Testis (tissue), 3 donors: Measurements from ENCODE around the gene ATP7B. TPM values are rescaled to one million over a fixed set of nuclear protein-coding genes. Genes with fewer than 3 reads are reported as not detected.

Experiments
- DNase-seq: peaks from one replicate; pipeline ENCODE4 v3.0.0-alpha.2; 2019
- H3K27ac ChIP-seq, 2 donors: fragments of 200-600 bp; sonication (generic); one replicate each; pipeline ENCODE4 v1.5.1; 2019
- H3K27me3 ChIP-seq: fragments of 200-600 bp; sonication (generic); one replicate; pipeline ENCODE4 v1.5.1; 2019
- H3K36me3 ChIP-seq: fragments of 200-600 bp; sonication (generic); one replicate; pipeline ENCODE4 v1.5.1; 2017; ENCODE audit warnings: low read depth; ENCODE audit errors: missing control alignments
- H3K4me1 ChIP-seq: fragments of 200-600 bp; sonication (generic); one replicate; pipeline ENCODE4 v1.5.1; 2019
- H3K4me3 ChIP-seq, 2 donors: fragments of 200-600 bp; sonication (generic); one replicate each; pipeline ENCODE4 v1.5.1; 2017 to 2019
- H3K9me3 ChIP-seq: fragments of 200-600 bp; sonication (generic); one replicate; pipeline ENCODE4 v1.5.1; 2017
- POLR2A ChIP-seq: fragments of 450-650 bp; IDR thresholded peaks from one replicate; pipeline ENCODE4 v1.6.1; 2017; ENCODE audit warnings: antibody characterized with exemption, mild to moderate bottlenecking, moderate library complexity
- WGBS, 2 donors: methylation state at CpG; one replicate each; pipeline ENCODE4 v1.1.5; 2018; 5-methylcytosine and 5-hydroxymethylcytosine counted together
- intact Hi-C: fragments of 100-400 bp; cut with DNase I; formaldehyde crosslinking; loops from one replicate; pipeline ENCODE4 v1.15.1; 2023; ENCODE audit warnings: low total_unique reads
- polyA plus RNA-seq: library from polyadenylated mRNA; stranded (reverse); fragments of 350-450 nt; fragmentation: Illumina TruSeq; extraction: RNeasy Lipid Tissue Mini Kit (QIAGEN cat#74804); gene quantifications from one replicate; pipeline ENCODE4 v1.2.3, GENCODE V29; 2014; ENCODE audit warnings: low read depth, low replicate concordance; ENCODE audit not compliant: insufficient read depth
- total RNA-seq, 2 donors: library from RNA; depleted of rRNA; stranded (reverse); fragments of >200 nt; gene quantifications; one replicate each; pipeline ENCODE4 v1.2.3, GENCODE V29; 2016
- TF ChIP-seq, protein P1 (sequence below), 3 experiments: fragments of 450-650 bp in 2 of 3; fragments of 200-600 bp in 1 of 3; sonication (generic) in 1 of 3; IDR thresholded peaks; one replicate each; pipeline ENCODE4 v1.5.1; 2016 to 2019; ENCODE audit warnings: antibody characterized with exemption in 3 of 3, mild to moderate bottlenecking in 2 of 3, moderate library complexity in 1 of 3

The ATP7B gene
- total and polyA plus RNA-seq, 3 donors from 2014 or later, result 18.7 to 47.9 (median 41.3) TPM

DNA sequence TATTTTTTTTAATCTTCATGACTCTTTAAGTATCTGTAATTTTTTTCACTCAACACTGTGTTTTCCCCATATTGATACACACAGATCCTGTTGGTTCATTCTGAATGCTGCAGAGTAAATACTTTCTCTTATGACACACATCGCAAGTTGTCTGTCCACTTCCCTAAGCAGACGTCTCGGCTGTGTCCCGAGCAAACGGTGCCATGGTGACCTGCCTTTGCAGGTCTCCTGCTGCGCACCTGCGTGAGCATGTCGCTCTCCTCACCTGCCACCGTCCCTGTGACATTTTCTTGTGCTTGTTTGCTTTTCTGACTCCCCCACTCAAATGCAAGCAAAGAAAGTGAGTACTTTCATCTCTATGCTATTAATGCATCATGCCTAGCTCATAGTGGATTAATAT is 91.7 kb downstream of the ATP7B start:
- no peak overlapping the region for H3K27ac ChIP-seq
- DNase-seq, result no peak
- 92 to 95% methylated on average over 9 of the region's 9 CpGs for WGBS, 2 donors
- H3K9me3 ChIP-seq, result no peaks in the 10 kb centered on the region
- no peak overlapping the region for H3K4me3 ChIP-seq
- no peak for TF ChIP-seq POLR2A
- TF ChIP-seq, protein P1, sequence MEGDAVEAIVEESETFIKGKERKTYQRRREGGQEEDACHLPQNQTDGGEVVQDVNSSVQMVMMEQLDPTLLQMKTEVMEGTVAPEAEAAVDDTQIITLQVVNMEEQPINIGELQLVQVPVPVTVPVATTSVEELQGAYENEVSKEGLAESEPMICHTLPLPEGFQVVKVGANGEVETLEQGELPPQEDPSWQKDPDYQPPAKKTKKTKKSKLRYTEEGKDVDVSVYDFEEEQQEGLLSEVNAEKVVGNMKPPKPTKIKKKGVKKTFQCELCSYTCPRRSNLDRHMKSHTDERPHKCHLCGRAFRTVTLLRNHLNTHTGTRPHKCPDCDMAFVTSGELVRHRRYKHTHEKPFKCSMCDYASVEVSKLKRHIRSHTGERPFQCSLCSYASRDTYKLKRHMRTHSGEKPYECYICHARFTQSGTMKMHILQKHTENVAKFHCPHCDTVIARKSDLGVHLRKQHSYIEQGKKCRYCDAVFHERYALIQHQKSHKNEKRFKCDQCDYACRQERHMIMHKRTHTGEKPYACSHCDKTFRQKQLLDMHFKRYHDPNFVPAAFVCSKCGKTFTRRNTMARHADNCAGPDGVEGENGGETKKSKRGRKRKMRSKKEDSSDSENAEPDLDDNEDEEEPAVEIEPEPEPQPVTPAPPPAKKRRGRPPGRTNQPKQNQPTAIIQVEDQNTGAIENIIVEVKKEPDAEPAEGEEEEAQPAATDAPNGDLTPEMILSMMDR (IDR thresholded peaks at IDR 0.05), result no peak
- no peaks in the 10 kb centered on the region for H3K27me3 ChIP-seq
- no peaks in the 10 kb centered on the region for H3K36me3 ChIP-seq
- H3K4me1 ChIP-seq, result no peaks in the 10 kb centered on the region
- intact Hi-C loops, result no loop called here

DNA sequence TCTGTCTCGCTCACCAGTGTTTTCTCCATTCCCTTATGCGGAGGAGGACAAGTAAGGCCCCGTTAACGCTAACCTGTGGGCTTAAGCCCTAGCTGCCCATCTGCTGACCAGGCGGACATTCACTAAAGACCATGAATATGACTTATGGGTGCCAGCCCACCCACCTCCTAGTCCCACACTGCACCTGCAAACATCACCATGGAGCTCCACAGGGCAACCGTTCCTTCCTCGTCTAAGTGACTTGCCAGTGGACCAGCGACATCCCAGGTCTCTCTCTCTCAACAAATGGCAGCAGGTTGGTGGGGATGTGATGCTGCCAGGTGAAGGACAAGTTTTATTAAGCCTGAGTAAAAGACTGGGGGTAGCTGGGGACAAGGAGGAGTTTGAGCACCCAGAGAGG is 94.3 kb downstream of the ATP7B start:
- no peaks in the 10 kb centered on the region for H3K4me1 ChIP-seq
- no peak overlapping the region for H3K4me3 ChIP-seq
- TF ChIP-seq POLR2A, result no peak
- TF ChIP-seq, protein P1 (IDR thresholded peaks at IDR 0.05), result no peak
- intact Hi-C loops, result no loop called here
- no peak overlapping the region for H3K27ac ChIP-seq
- WGBS, 2 donors, result 94 to 96% methylated on average over 8 of the region's 8 CpGs
- H3K27me3 ChIP-seq, result no peaks in the 10 kb centered on the region
- H3K36me3 ChIP-seq, result no peaks in the 10 kb centered on the region
- H3K9me3 ChIP-seq, result no peaks in the 10 kb centered on the region
- DNase-seq, result no peak

DNA sequence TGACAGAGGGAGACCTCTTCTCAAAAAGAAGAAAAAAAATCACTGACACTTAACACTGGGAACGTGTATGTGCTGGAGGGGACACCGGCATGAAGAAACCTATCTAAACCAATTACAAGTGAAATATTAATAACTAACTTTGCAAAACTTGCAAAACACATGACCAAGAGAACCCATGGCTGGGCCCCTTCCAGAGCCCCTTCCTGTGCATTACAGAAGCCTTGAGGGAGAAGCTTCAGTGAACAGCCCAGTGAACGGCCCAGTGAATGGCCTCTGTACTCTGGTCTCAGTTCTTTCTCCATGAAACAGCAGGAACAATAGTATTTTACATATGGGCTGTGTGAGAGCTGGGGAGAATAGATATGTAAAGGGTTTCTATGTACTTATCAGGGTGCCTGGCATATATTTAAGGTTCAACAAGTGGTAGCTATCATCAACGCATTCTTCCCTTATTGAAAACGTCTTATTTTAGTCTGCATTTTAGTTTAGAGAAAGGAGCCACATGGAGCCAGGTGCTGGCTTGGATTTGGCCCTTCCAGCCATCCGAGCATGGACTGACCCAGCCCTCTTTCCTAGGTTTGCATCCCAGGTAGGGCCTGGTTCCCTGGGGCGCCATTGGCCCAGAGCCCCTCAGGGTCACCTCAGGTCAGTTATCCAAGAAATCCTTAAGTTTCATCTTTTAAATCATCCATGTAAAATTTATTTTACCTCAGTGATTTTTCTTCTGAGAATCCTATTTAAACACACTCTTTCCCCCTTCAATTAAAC is 95.0 kb downstream of the ATP7B start:
- Histone ChIP-seq H3K27ac (no peak overlapping the region), H3K4me3 (no peak overlapping the region), H3K36me3 (no peaks in the 10 kb centered on the region), H3K27me3 (no peaks in the 10 kb centered on the region), H3K4me1 (no peaks in the 10 kb centered on the region), H3K9me3 (no peaks in the 10 kb centered on the region)
- TF ChIP-seq, protein P1 (IDR thresholded peaks at IDR 0.05), result no peak
- no peak for TF ChIP-seq POLR2A
- DNase-seq, result no peak
- 90 to 95% methylated on average over 7 of the region's 7 CpGs for WGBS, 2 donors
- intact Hi-C loops, result no loop called here

DNA sequence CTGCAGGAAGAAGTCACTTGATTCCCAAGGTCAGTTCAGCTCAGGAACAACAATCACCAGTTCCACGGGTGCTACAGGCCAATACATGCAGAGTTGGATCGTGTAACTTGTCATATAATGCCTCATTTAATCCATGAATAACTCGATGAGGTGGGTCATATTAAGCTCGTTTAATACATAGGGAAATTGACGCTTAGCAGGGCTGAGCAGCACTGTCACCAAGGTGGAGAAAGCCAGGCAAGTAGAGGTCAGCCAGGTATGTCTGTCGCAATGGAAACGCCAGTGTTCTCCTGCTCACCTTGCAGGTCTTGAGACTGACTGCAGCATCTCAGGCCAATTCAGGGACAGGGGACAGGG is 97.1 kb downstream of the ATP7B start:
- H3K27ac ChIP-seq, result no peak overlapping the region
- TF ChIP-seq POLR2A, result no peak
- TF ChIP-seq, protein P1 (IDR thresholded peaks at IDR 0.05), result no peak
- H3K27me3 ChIP-seq, result no peaks in the 10 kb centered on the region
- no peak for DNase-seq
- WGBS, 2 donors, result 78 to 85% methylated on average over 7 of the region's 7 CpGs
- no peaks in the 10 kb centered on the region for H3K36me3 ChIP-seq
- H3K9me3 ChIP-seq, result no peaks in the 10 kb centered on the region
- H3K4me3 ChIP-seq, result no peak overlapping the region
- intact Hi-C loops, result no loop called here
- H3K4me1 ChIP-seq, result no peaks in the 10 kb centered on the region
